MM.1S (cell line): ENCODE data around the gene LINC00632.

Experiments used
- DNase-seq: peaks from one replicate; pipeline ENCODE4 v3.0.0-alpha.2; 2015
- H2AFZ ChIP-seq: fragments of 300-600 bp; sonication (generic); 2 replicates; pipeline ENCODE4 v1.6.0; 2016; ENCODE audit warnings: antibody characterized with exemption, low read length
- H3F3A ChIP-seq: fragments of 300-600 bp; sonication (generic); 2 replicates; pipeline ENCODE4 v1.6.1; 2016; ENCODE audit warnings: mild to moderate bottlenecking, antibody characterized with exemption, low read length, moderate library complexity, mixed read lengths; ENCODE audit not compliant: insufficient read depth
- H3K27ac ChIP-seq: fragments of 300-600 bp; sonication (generic); 2 replicates; pipeline ENCODE4 v1.5.1; 2016; ENCODE audit warnings: mild to moderate bottlenecking, low read length
- H3K27me3 ChIP-seq: fragments of 300-600 bp; sonication (generic); replicated peaks from 2 replicates; pipeline ENCODE4 v1.6.0; 2016; ENCODE audit warnings: low read length; ENCODE audit not compliant: insufficient read depth
- H3K36me3 ChIP-seq: fragments of 300-600 bp; sonication (generic); replicated peaks from 2 replicates; pipeline ENCODE4 v1.6.1; 2016; ENCODE audit warnings: mild to moderate bottlenecking, low read length, mixed read lengths; ENCODE audit not compliant: insufficient read depth
- H3K4me1 ChIP-seq: fragments of 300-600 bp; sonication (generic); 2 replicates; pipeline ENCODE4 v1.6.1; 2016; ENCODE audit warnings: low read length, mixed read lengths
- H3K4me2 ChIP-seq: fragments of 300-600 bp; sonication (generic); 2 replicates; pipeline ENCODE4 v1.6.0; 2016; ENCODE audit warnings: low read depth, low read length
- H3K4me3 ChIP-seq: fragments of 300-600 bp; sonication (generic); 2 replicates; pipeline ENCODE4 v1.5.1; 2016; ENCODE audit warnings: low read length, mixed read lengths
- H3K79me2 ChIP-seq: fragments of 300-600 bp; sonication (generic); 2 replicates; pipeline ENCODE4 v1.6.1; 2016; ENCODE audit warnings: mixed run types, low read length, mixed read lengths
- H3K9ac ChIP-seq: fragments of 300-600 bp; sonication (generic); 2 replicates; pipeline ENCODE4 v1.6.1; 2016; ENCODE audit warnings: low read length, mixed read lengths
- H3K9me2 ChIP-seq: fragments of 300-600 bp; sonication (generic); replicated peaks from 2 replicates; pipeline ENCODE4 v1.6.1; 2016; ENCODE audit warnings: mild to moderate bottlenecking, low read length, mixed read lengths; ENCODE audit not compliant: insufficient read depth
- H3K9me3 ChIP-seq: fragments of 300-600 bp; sonication (generic); replicated peaks from 2 replicates; pipeline ENCODE4 v1.6.1; 2016; ENCODE audit warnings: mild to moderate bottlenecking, low read length, mixed read lengths; ENCODE audit not compliant: insufficient read depth
- H4K20me1 ChIP-seq: fragments of 300-600 bp; sonication (generic); 2 replicates; pipeline ENCODE4 v1.6.1; 2016; ENCODE audit warnings: mild to moderate bottlenecking, low read length, moderate library complexity, mixed read lengths; ENCODE audit not compliant: insufficient read depth
- CTCF ChIP-seq: fragments of 300-600 bp; sonication (generic); IDR thresholded peaks from 2 replicates; pipeline ENCODE4 v1.5.1; 2016; ENCODE audit warnings: antibody characterized with exemption, low read length, mixed read lengths
- EZH2 ChIP-seq: fragments of 300-600 bp; sonication (generic); optimal IDR thresholded peaks from 2 replicates; pipeline ENCODE3; 2017; ENCODE audit warnings: low read depth, mild to moderate bottlenecking, antibody characterized with exemption, low read length, mixed read lengths
- EZH2phosphoT487 ChIP-seq: fragments of 300-600 bp; sonication (generic); IDR thresholded peaks from 2 replicates; pipeline ENCODE4 v1.6.1; 2018; ENCODE audit warnings: antibody characterized with exemption, low read length

LINC00632 gene

DNA sequence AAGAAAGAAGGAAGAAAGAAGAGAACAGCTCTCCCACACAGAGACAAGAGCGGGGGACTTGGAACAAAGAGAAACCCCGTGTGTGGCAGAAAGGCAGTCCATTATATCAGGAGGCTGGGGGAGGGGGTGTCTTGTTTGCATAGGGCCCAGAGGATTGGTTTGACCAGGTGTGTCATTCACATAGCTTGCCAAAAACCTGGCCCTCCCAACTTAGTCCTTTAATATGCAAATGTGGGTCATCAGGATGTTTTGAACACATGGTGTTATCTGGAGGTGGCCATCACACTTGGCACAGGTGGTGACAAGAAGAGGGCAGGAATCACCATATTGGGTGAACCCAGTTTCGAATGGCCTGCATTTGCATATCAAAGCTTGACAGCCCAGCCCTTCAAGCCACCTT is 111.7 kb downstream of the LINC00632 start:
- Histone ChIP-seq H2AFZ (no peak overlapping the region), H3K4me2 (no peak overlapping the region), H3K9me3 (no peaks in the 10 kb centered on the region), H4K20me1 (no peaks in the 10 kb centered on the region), H3K27ac (peak overlapping the region; percentile 74; the same call in 1 of the 2 replicates), H3K27me3 (no peaks in the 10 kb centered on the region), H3K79me2 (no peaks in the 10 kb centered on the region), H3K36me3 (no peaks in the 10 kb centered on the region), H3K9ac (no peak overlapping the region), H3K9me2 (no peaks in the 10 kb centered on the region), H3K4me3 (no peak overlapping the region), H3F3A (no peaks in the 10 kb centered on the region; the same call in 1 of the 2 replicates), H3K4me1 (peaks cover 20% of the 10 kb centered on the region)
- no peak for TF ChIP-seq EZH2phosphoT487
- TF ChIP-seq CTCF, result no peak
- no peak for TF ChIP-seq EZH2
- peak; percentile 75 for DNase-seq

GRCh38 chrX:140822184-140822583 is 112.6 kb downstream of the LINC00632 start:
- DNase-seq, result peak; percentile 65
- Histone ChIP-seq H3K79me2 (no peaks in the 10 kb centered on the region), H4K20me1 (no peaks in the 10 kb centered on the region), H3K4me2 (peak overlapping the region; percentile 33), H2AFZ (no peak overlapping the region), H3K9me3 (no peaks in the 10 kb centered on the region), H3F3A (no peaks in the 10 kb centered on the region; the same call in 1 of the 2 replicates), H3K9ac (no peak overlapping the region; the same call in 1 of the 2 replicates), H3K9me2 (no peaks in the 10 kb centered on the region), H3K36me3 (no peaks in the 10 kb centered on the region), H3K27me3 (no peaks in the 10 kb centered on the region), H3K27ac (peak overlapping the region; percentile 74), H3K4me1 (peaks cover 20% of the 10 kb centered on the region), H3K4me3 (peak overlapping the region; percentile 7; the same call in 1 of the 2 replicates)
- TF ChIP-seq EZH2phosphoT487 (no peak), EZH2 (no peak)

DNA sequence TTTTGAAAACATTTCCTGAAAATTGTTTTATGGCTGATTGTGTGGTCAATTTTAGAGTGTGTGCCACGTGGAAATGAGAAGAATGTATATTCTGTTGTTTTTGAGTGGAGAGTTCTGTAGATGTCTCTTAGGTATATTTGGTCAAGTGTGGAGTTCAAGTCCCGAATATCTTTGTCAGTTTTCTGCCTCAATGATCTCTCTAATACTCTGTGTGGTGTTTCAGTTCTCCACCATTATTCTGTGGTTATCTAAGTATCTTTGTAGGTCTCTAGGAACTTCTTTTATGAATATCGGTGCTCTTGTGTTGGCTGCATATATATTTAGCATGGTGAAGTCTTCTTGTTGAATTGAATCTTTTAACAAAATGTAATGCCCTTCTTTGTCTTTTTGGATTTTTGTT is 113.3 kb downstream of the LINC00632 start:
- Histone ChIP-seq H3K9me3 (no peaks in the 10 kb centered on the region), H3K4me2 (peak overlapping the region; percentile 33), H3K9ac (no peak overlapping the region), H3K36me3 (no peaks in the 10 kb centered on the region), H3K79me2 (no peaks in the 10 kb centered on the region), H3K27me3 (no peaks in the 10 kb centered on the region), H3K4me1 (peaks cover 20% of the 10 kb centered on the region), H4K20me1 (no peaks in the 10 kb centered on the region), H2AFZ (no peak overlapping the region), H3K4me3 (peak overlapping the region; percentile 7; the same call in 1 of the 2 replicates), H3F3A (no peaks in the 10 kb centered on the region; the same call in 1 of the 2 replicates), H3K27ac (peak overlapping the region; percentile 74; the same call in 1 of the 2 replicates), H3K9me2 (no peaks in the 10 kb centered on the region)
- TF ChIP-seq EZH2phosphoT487, result no peak
- no peak for TF ChIP-seq EZH2
- TF ChIP-seq CTCF, result no peak
- peak; percentile 32 for DNase-seq

DNA sequence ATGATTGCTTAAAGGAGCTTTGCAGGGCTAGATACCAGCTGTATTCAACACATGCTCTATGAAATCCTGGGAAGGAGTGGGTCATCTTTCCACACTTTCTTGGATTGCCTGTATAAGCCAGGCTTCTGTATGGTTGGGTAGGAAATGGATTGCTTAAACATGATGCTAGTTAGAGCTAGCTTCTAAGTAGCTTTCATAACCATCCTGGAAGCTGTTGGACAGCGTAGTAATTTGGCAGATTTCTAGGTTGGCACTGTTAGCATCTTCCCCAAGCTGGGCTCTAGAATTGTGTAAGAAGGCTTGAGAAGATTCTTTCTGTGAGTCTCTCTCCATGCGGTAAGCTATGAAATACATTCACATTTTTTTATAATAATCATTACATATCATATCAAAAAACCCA is 127.3 kb downstream of the LINC00632 start:
- H3K9me2 ChIP-seq, result no peaks in the 10 kb centered on the region
- H3F3A ChIP-seq, result no peaks in the 10 kb centered on the region

More for the DNA sequence above, 127.3 kb downstream of the LINC00632 start:
- Histone ChIP-seq H3K36me3 (no peaks in the 10 kb centered on the region), H3K4me2 (no peak overlapping the region), H3K9ac (no peak overlapping the region), H3K4me1 (no peaks in the 10 kb centered on the region), H3K27me3 (no peaks in the 10 kb centered on the region), H3K4me3 (no peak overlapping the region), H2AFZ (no peak overlapping the region), H4K20me1 (no peaks in the 10 kb centered on the region), H3K9me3 (no peaks in the 10 kb centered on the region), H3K27ac (no peak overlapping the region), H3K79me2 (no peaks in the 10 kb centered on the region)
- DNase-seq, result no peak
- TF ChIP-seq EZH2phosphoT487 (no peak), EZH2 (no peak), CTCF (no peak)
